GM23338 (cell line): ENCODE results near the gene CGB2. TPM values are rescaled to one million over a fixed set of nuclear protein-coding genes. Genes with fewer than 3 reads are reported as not detected.
A peak's percentile ranks its signal among the peaks of the same experiment; 100 is the strongest.

Source experiments
- ATAC-seq: fragments of 200-7000 bp; cut with Tn5 transposase; 3 replicates; pipeline ENCODE4 v1.9.1; 2020
- DNase-seq: peaks from one replicate; pipeline ENCODE4 v3.0.0-alpha.2; 2015; ENCODE audit warnings: low spot score
- H2AFZ ChIP-seq: fragments of 200-600 bp; sonication (generic); 2 replicates; pipeline ENCODE4 v1.8.0; 2016; ENCODE audit warnings: antibody characterized with exemption, mild to moderate bottlenecking, moderate library complexity
- H3F3A ChIP-seq: fragments of 200-600 bp; sonication (generic); replicated peaks from 2 replicates; pipeline ENCODE4 v1.8.0; 2017; ENCODE audit warnings: antibody characterized with exemption, mixed run types, low read depth
- H3K27ac ChIP-seq: fragments of 200-600 bp; sonication (generic); 2 replicates; pipeline ENCODE4 v1.6.1; 2016; ENCODE audit warnings: low read depth
- H3K27me3 ChIP-seq: fragments of 200-600 bp; sonication (generic); 2 replicates; pipeline ENCODE4 v1.8.0; 2016; ENCODE audit warnings: mild to moderate bottlenecking, mixed run types, moderate library complexity; ENCODE audit not compliant: insufficient read depth
- H3K36me3 ChIP-seq: fragments of 200-600 bp; sonication (generic); 2 replicates; pipeline ENCODE4 v1.8.0; 2016; ENCODE audit warnings: mild to moderate bottlenecking; ENCODE audit not compliant: insufficient read depth
- H3K4me1 ChIP-seq: fragments of 200-600 bp; sonication (generic); 2 replicates; pipeline ENCODE4 v1.8.0; 2016; ENCODE audit warnings: mild to moderate bottlenecking, moderate library complexity; ENCODE audit not compliant: insufficient read depth
- H3K4me2 ChIP-seq: fragments of 200-600 bp; sonication (generic); 2 replicates; pipeline ENCODE4 v1.7.1; 2017; ENCODE audit warnings: mixed run types
- H3K4me3 ChIP-seq: fragments of 200-600 bp; sonication (generic); 2 replicates; pipeline ENCODE4 v1.6.1; 2016; ENCODE audit warnings: mixed run types
- H3K79me2 ChIP-seq: fragments of 200-600 bp; sonication (generic); replicated peaks from 2 replicates; pipeline ENCODE4 v1.8.0; 2017; ENCODE audit warnings: mild to moderate bottlenecking; ENCODE audit not compliant: insufficient read depth
- H3K9me2 ChIP-seq: fragments of 200-600 bp; sonication (generic); 2 replicates; pipeline ENCODE4 v1.8.0; 2017; ENCODE audit not compliant: insufficient read depth
- H4K20me1 ChIP-seq: fragments of 200-600 bp; sonication (generic); replicated peaks from 2 replicates; pipeline ENCODE4 v1.8.0; 2017; ENCODE audit warnings: mild to moderate bottlenecking; ENCODE audit not compliant: insufficient read depth
- H3K27ac Mint-ChIP-seq: 2 replicates; pipeline ENCODE4 v1.8.0; 2020; ENCODE audit warnings: inconsistent platforms, mild to moderate bottlenecking, moderate library complexity, mixed read lengths
- H3K27me3 Mint-ChIP-seq: 3 replicates; pipeline ENCODE4 v1.8.0; 2022; ENCODE audit warnings: low read depth, mild to moderate bottlenecking, moderate library complexity, mixed read lengths, inconsistent platforms; ENCODE audit not compliant: insufficient read depth, poor library complexity
- H3K36me3 Mint-ChIP-seq: 3 replicates; pipeline ENCODE4 v1.8.0; 2021; ENCODE audit warnings: low read depth, mild to moderate bottlenecking, inconsistent platforms, moderate library complexity, mixed read lengths
- H3K4me1 Mint-ChIP-seq: 3 replicates; pipeline ENCODE4 v1.8.0; 2020; ENCODE audit warnings: mild to moderate bottlenecking, inconsistent platforms, mixed read lengths
- H3K4me3 Mint-ChIP-seq: 3 replicates; pipeline ENCODE4 v1.8.0; 2021; ENCODE audit warnings: moderate library complexity, mild to moderate bottlenecking, inconsistent platforms, mixed read lengths
- H3K9me3 Mint-ChIP-seq: 3 replicates; pipeline ENCODE4 v1.8.0; 2020; ENCODE audit warnings: moderate library complexity, mild to moderate bottlenecking, inconsistent platforms, mixed read lengths
- CREB1 ChIP-seq: fragments of 250-450 bp; sonication (Bioruptor Pico); IDR thresholded peaks from 2 replicates; pipeline ENCODE4 v1.5.0; 2020; ENCODE audit warnings: low read depth, mild to moderate bottlenecking, moderate library complexity
- EZH2 ChIP-seq: fragments of 200-600 bp; sonication (generic); IDR thresholded peaks from one replicate; pipeline ENCODE4 v1.8.0; 2017; ENCODE audit warnings: antibody characterized with exemption, mild to moderate bottlenecking, low read depth; ENCODE audit not compliant: unreplicated experiment
- EZH2phosphoT487 ChIP-seq: fragments of 200-600 bp; sonication (generic); IDR thresholded peaks from one replicate; pipeline ENCODE4 v1.8.1; 2018; ENCODE audit warnings: antibody characterized with exemption; ENCODE audit not compliant: unreplicated experiment
- JUNB ChIP-seq: IDR thresholded peaks from one replicate; pipeline ENCODE4 v1.6.1; 2016; ENCODE audit warnings: antibody characterized with exemption; ENCODE audit not compliant: unreplicated experiment
- NANOG ChIP-seq: IDR thresholded peaks from 2 replicates; pipeline ENCODE4 v1.6.1; 2016; ENCODE audit warnings: antibody characterized with exemption, borderline replicate concordance
- POLR2AphosphoS5 ChIP-seq: IDR thresholded peaks from 2 replicates; pipeline ENCODE4 v1.6.1; 2016; ENCODE audit warnings: antibody characterized with exemption, low read depth
- STAT1 ChIP-seq: IDR thresholded peaks from one replicate; pipeline ENCODE4 v1.6.1; 2016; ENCODE audit warnings: antibody characterized with exemption; ENCODE audit not compliant: unreplicated experiment
- ZNF114 ChIP-seq: fragments of 250-450 bp; sonication (Bioruptor Pico); IDR thresholded peaks from 2 replicates; pipeline ENCODE4 v1.5.0; 2020; ENCODE audit warnings: mild to moderate bottlenecking, moderate library complexity
- ZNF331 ChIP-seq: fragments of 250-450 bp; sonication (Bioruptor Pico); IDR thresholded peaks from 2 replicates; pipeline ENCODE4 v1.5.0; 2020; ENCODE audit warnings: low read depth, mild to moderate bottlenecking, moderate library complexity
- polyA plus RNA-seq: library from polyadenylated mRNA; unstranded; fragments of >200 nt; fragmentation: Nextera tagmentation; extraction: Ambion mirVana; gene quantifications from 2 replicates; pipeline ENCODE4 v1.2.1, GENCODE V29; 2016
- total RNA-seq: library from RNA; depleted of rRNA; stranded (reverse); fragments of >200 nt; shearing (Covaris generic); gene quantifications from 2 replicates; pipeline ENCODE4 v1.2.3, GENCODE V29; 2014
- TF ChIP-seq, protein P1 (sequence below), 2 experiments: fragments of 200-600 bp in 1 of 2; sonication (generic) in 1 of 2; conservative IDR thresholded peaks; 2 replicates each; pipeline versions ENCODE4 v1.5.1 to v1.6.1; 2016 to 2017; ENCODE audit warnings: antibody characterized with exemption in 2 of 2, low read depth in 2 of 2, mild to moderate bottlenecking in 2 of 2, moderate library complexity in 1 of 2
- TF ChIP-seq, protein P2 (sequence below): IDR thresholded peaks from one replicate; pipeline ENCODE4 v1.6.1; 2018; ENCODE audit warnings: antibody characterized with exemption; ENCODE audit not compliant: unreplicated experiment
- TF ChIP-seq, protein P3 (sequence below): IDR thresholded peaks from 2 replicates; pipeline ENCODE4 v1.6.1; 2016; ENCODE audit warnings: antibody characterized with exemption
- TF ChIP-seq, protein P4 (sequence below): fragments of 250-450 bp; sonication (Bioruptor Pico); IDR thresholded peaks from 2 replicates; pipeline ENCODE4 v1.5.0; 2020; ENCODE audit warnings: mild to moderate bottlenecking, moderate library complexity

The CGB2 gene
- total and polyA plus RNA-seq, 2 experiments from 2014 or later = 0.57 TPM; not detected in 1

DNA sequence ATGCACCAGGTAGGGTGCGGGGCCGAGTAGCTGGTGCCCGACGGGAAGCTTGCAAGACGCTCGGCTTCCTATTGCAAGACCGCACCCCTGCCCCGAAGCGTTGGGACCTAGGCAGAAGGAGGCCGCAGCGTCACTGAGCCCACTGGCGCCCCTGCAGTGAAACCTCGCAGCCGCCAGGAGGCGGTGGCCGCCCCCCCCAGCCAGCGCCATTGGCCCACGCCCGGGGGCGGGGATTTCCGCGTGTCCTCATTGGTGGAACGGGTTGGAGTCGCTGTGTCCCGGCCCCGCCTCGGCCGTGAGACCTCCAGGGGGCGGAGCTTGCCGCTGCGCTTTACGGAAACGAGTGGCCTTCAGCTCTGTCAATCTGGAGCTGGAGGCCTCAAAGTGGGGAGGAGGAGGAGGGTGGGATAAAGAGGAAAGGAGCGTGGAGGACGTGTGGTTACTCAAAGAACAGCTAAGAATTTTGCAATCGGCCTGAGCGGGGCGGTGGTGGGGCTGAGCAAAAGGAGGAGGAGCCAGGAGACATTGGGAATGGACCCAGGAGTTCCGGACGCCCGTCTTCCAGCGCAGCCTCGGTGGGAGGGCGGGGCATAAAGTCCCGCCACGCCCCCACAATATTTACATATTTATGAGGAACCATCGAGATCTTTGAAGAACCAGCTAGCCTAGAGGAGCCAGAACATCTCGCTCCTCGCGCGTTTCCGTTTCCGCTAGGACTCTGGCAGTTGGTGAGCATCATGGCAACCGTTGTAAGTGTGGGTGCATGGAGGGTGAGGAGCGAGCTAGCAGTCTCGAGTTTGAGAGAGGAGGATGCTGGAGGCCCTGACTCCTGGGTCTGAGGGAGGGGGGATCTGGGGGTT lies 38.3 kb upstream of the CGB2 start, which contains the start of the genes GYS1 and RUVBL2:
Gene GYS1, minus strand, starts transcription at position 135 of the 860 bp plus-strand sequence. CDS start 197 bp downstream, outside the sequence.
Gene RUVBL2, plus strand, starts transcription at position 713 of the 860 bp plus-strand sequence. Its CDS starts 25 bp downstream, at position 738.
- Mint-ChIP-seq H3K27me3 (peaks cover 15% of the 10 kb centered on the region), H3K9me3 (no peaks in the 10 kb centered on the region), H3K4me1 (peaks cover 30% of the 10 kb centered on the region), H3K4me3 (peak within 1 kb of the TSS; percentile 96), H3K36me3 (peaks cover 27% of the 10 kb centered on the region), H3K27ac (peak within 1 kb of the TSS; percentile 98)
- ATAC-seq (peak; percentile 87), DNase-seq (peak; percentile 100)
- Histone ChIP-seq H2AFZ (peak within 1 kb of the TSS; percentile 92), H3K4me3 (peak within 1 kb of the TSS; percentile 100), H3K27me3 (no peaks in the 10 kb centered on the region), H4K20me1 (peaks cover 4% of the 10 kb centered on the region), H3K4me1 (peaks cover 13% of the 10 kb centered on the region; the same call in 1 of the 2 replicates), H3K79me2 (peaks cover 59% of the 10 kb centered on the region), H3F3A (0 out of 2 replicates have a peak, but pooled peaks cover 7% of the 10 kb centered on the region), H3K27ac (peak within 1 kb of the TSS; percentile 81), H3K36me3 (peaks cover 2% of the 10 kb centered on the region; the same call in 1 of the 2 replicates), H3K4me2 (peak within 1 kb of the TSS; percentile 98), H3K9me2 (no peaks in the 10 kb centered on the region)
- no peak for TF ChIP-seq ZNF331 (CRISPR knock-in tag)
- no peak for TF ChIP-seq EZH2
- TF ChIP-seq NANOG = no peak
- TF ChIP-seq, protein P1, sequence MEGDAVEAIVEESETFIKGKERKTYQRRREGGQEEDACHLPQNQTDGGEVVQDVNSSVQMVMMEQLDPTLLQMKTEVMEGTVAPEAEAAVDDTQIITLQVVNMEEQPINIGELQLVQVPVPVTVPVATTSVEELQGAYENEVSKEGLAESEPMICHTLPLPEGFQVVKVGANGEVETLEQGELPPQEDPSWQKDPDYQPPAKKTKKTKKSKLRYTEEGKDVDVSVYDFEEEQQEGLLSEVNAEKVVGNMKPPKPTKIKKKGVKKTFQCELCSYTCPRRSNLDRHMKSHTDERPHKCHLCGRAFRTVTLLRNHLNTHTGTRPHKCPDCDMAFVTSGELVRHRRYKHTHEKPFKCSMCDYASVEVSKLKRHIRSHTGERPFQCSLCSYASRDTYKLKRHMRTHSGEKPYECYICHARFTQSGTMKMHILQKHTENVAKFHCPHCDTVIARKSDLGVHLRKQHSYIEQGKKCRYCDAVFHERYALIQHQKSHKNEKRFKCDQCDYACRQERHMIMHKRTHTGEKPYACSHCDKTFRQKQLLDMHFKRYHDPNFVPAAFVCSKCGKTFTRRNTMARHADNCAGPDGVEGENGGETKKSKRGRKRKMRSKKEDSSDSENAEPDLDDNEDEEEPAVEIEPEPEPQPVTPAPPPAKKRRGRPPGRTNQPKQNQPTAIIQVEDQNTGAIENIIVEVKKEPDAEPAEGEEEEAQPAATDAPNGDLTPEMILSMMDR (conservative IDR thresholded peaks at IDR 0.05; ENCODE audit: low read depth in 2 of 2) = peak; percentile 71
- TF ChIP-seq, protein P2, sequence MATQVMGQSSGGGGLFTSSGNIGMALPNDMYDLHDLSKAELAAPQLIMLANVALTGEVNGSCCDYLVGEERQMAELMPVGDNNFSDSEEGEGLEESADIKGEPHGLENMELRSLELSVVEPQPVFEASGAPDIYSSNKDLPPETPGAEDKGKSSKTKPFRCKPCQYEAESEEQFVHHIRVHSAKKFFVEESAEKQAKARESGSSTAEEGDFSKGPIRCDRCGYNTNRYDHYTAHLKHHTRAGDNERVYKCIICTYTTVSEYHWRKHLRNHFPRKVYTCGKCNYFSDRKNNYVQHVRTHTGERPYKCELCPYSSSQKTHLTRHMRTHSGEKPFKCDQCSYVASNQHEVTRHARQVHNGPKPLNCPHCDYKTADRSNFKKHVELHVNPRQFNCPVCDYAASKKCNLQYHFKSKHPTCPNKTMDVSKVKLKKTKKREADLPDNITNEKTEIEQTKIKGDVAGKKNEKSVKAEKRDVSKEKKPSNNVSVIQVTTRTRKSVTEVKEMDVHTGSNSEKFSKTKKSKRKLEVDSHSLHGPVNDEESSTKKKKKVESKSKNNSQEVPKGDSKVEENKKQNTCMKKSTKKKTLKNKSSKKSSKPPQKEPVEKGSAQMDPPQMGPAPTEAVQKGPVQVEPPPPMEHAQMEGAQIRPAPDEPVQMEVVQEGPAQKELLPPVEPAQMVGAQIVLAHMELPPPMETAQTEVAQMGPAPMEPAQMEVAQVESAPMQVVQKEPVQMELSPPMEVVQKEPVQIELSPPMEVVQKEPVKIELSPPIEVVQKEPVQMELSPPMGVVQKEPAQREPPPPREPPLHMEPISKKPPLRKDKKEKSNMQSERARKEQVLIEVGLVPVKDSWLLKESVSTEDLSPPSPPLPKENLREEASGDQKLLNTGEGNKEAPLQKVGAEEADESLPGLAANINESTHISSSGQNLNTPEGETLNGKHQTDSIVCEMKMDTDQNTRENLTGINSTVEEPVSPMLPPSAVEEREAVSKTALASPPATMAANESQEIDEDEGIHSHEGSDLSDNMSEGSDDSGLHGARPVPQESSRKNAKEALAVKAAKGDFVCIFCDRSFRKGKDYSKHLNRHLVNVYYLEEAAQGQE = no peak
- no peak for TF ChIP-seq ZNF114 (CRISPR knock-in tag)
- TF ChIP-seq, protein P3, sequence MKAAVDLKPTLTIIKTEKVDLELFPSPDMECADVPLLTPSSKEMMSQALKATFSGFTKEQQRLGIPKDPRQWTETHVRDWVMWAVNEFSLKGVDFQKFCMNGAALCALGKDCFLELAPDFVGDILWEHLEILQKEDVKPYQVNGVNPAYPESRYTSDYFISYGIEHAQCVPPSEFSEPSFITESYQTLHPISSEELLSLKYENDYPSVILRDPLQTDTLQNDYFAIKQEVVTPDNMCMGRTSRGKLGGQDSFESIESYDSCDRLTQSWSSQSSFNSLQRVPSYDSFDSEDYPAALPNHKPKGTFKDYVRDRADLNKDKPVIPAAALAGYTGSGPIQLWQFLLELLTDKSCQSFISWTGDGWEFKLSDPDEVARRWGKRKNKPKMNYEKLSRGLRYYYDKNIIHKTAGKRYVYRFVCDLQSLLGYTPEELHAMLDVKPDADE = peak; percentile 82
- TF ChIP-seq JUNB = no peak
- peak; percentile 84 for TF ChIP-seq CREB1 (CRISPR knock-in tag)
- TF ChIP-seq EZH2phosphoT487 = no peak
- TF ChIP-seq POLR2AphosphoS5 = peak; percentile 97
- TF ChIP-seq, protein P4, sequence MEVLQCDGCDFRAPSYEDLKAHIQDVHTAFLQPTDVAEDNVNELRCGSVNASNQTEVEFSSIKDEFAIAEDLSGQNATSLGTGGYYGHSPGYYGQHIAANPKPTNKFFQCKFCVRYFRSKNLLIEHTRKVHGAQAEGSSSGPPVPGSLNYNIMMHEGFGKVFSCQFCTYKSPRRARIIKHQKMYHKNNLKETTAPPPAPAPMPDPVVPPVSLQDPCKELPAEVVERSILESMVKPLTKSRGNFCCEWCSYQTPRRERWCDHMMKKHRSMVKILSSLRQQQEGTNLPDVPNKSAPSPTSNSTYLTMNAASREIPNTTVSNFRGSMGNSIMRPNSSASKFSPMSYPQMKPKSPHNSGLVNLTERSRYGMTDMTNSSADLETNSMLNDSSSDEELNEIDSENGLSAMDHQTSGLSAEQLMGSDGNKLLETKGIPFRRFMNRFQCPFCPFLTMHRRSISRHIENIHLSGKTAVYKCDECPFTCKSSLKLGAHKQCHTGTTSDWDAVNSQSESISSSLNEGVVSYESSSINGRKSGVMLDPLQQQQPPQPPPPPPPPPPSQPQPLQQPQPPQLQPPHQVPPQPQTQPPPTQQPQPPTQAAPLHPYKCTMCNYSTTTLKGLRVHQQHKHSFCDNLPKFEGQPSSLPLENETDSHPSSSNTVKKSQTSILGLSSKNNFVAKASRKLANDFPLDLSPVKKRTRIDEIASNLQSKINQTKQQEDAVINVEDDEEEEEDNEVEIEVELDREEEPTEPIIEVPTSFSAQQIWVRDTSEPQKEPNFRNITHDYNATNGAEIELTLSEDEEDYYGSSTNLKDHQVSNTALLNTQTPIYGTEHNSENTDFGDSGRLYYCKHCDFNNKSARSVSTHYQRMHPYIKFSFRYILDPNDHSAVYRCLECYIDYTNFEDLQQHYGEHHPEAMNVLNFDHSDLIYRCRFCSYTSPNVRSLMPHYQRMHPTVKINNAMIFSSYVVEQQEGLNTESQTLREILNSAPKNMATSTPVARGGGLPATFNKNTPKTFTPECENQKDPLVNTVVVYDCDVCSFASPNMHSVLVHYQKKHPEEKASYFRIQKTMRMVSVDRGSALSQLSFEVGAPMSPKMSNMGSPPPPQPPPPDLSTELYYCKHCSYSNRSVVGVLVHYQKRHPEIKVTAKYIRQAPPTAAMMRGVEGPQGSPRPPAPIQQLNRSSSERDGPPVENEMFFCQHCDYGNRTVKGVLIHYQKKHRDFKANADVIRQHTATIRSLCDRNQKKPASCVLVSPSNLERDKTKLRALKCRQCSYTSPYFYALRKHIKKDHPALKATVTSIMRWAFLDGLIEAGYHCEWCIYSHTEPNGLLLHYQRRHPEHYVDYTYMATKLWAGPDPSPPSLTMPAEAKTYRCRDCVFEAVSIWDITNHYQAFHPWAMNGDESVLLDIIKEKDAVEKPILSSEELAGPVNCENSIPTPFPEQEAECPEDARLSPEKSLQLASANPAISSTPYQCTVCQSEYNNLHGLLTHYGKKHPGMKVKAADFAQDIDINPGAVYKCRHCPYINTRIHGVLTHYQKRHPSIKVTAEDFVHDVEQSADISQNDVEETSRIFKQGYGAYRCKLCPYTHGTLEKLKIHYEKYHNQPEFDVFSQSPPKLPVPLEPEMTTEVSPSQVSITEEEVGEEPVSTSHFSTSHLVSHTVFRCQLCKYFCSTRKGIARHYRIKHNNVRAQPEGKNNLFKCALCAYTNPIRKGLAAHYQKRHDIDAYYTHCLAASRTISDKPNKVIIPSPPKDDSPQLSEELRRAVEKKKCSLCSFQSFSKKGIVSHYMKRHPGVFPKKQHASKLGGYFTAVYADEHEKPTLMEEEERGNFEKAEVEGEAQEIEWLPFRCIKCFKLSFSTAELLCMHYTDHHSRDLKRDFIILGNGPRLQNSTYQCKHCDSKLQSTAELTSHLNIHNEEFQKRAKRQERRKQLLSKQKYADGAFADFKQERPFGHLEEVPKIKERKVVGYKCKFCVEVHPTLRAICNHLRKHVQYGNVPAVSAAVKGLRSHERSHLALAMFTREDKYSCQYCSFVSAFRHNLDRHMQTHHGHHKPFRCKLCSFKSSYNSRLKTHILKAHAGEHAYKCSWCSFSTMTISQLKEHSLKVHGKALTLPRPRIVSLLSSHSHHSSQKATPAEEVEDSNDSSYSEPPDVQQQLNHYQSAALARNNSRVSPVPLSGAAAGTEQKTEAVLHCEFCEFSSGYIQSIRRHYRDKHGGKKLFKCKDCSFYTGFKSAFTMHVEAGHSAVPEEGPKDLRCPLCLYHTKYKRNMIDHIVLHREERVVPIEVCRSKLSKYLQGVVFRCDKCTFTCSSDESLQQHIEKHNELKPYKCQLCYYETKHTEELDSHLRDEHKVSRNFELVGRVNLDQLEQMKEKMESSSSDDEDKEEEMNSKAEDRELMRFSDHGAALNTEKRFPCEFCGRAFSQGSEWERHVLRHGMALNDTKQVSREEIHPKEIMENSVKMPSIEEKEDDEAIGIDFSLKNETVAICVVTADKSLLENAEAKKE = no peak
- no peak for TF ChIP-seq STAT1
